ENCODE data around the gene KRAS.

GRCh38 chr12:25295361-25295760 lies 44.6 kb upstream of the KRAS start:
- TF ChIP-seq CTCF (IDR thresholded peaks at IDR 0.05) = no peak
- no peak for TF ChIP-seq POLR2A (IDR thresholded peaks at IDR 0.05)
- no peak for TF ChIP-seq POLR2AphosphoS5 (IDR thresholded peaks at IDR 0.05)

Measured in breast epithelium (tissue), 3 donors.